Neuronal stem cell (in vitro differentiated cells): ENCODE results near the gene SHC3.

ENCODE experiments used
- DNase-seq: peaks from one replicate; pipeline ENCODE4 v3.0.0-alpha.2; 2013; ENCODE audit warnings: low spot score
- H2AFZ ChIP-seq: one replicate; pipeline ENCODE4 v1.6.1; 2013; ENCODE audit warnings: mild to moderate bottlenecking, low read length, inconsistent platforms
- H2AK5ac ChIP-seq: 2 replicates; pipeline ENCODE4 v1.6.1; 2013; ENCODE audit warnings: low read depth, mild to moderate bottlenecking, inconsistent platforms, low read length, moderate library complexity, mixed read lengths
- H2BK120ac ChIP-seq: 2 replicates; pipeline ENCODE4 v1.6.1; 2013; ENCODE audit warnings: low read depth, mild to moderate bottlenecking, inconsistent platforms, low read length, moderate library complexity, mixed read lengths
- H2BK12ac ChIP-seq: one replicate; pipeline ENCODE4 v1.6.1; 2013; ENCODE audit warnings: low read length, inconsistent platforms
- H2BK15ac ChIP-seq: 2 replicates; pipeline ENCODE4 v1.6.1; 2013; ENCODE audit warnings: mild to moderate bottlenecking, low read length, inconsistent platforms, mixed read lengths
- H2BK5ac ChIP-seq: one replicate; pipeline ENCODE4 v1.6.1; 2013; ENCODE audit warnings: inconsistent platforms, mild to moderate bottlenecking, low read length, moderate library complexity
- H3K14ac ChIP-seq: one replicate; pipeline ENCODE4 v1.6.1; 2013; ENCODE audit warnings: low read length, inconsistent platforms
- H3K18ac ChIP-seq: 2 replicates; pipeline ENCODE4 v1.6.1; 2013; ENCODE audit warnings: low read length, inconsistent platforms
- H3K23ac ChIP-seq: 2 replicates; pipeline ENCODE4 v1.6.1; 2013; ENCODE audit warnings: low read depth, mild to moderate bottlenecking, mixed read lengths, low read length, inconsistent platforms; ENCODE audit not compliant: poor library complexity
- H3K27ac ChIP-seq: replicated peaks from 3 replicates; pipeline ENCODE4 v1.5.1; 2013; ENCODE audit warnings: low read length, inconsistent platforms
- H3K27me3 ChIP-seq, 3 experiments: 2 replicates each; pipeline ENCODE4 v1.6.1; 2013; ENCODE audit warnings: low read length in 3 of 3, mild to moderate bottlenecking in 2 of 3, inconsistent platforms in 1 of 3, low read depth in 1 of 3, mixed read lengths in 1 of 3, moderate library complexity in 1 of 3; ENCODE audit not compliant: control insufficient read depth in 3 of 3, insufficient read depth in 3 of 3
- H3K36me3 ChIP-seq, 2 donors: replicated peaks in 1 of 2; 2 replicates each; pipeline ENCODE4 v1.6.1; 2013; ENCODE audit warnings: low read length in 2 of 2; ENCODE audit not compliant: control insufficient read depth in 2 of 2, insufficient read depth in 2 of 2
- H3K4ac ChIP-seq: 2 replicates; pipeline ENCODE4 v1.6.1; 2013; ENCODE audit warnings: inconsistent platforms, mild to moderate bottlenecking, low read length, moderate library complexity
- H3K4me1 ChIP-seq, 2 donors: 1 replicate in 1 of 2; 2 replicates in 1 of 2; pipeline ENCODE4 v1.6.1; 2013; ENCODE audit warnings: low read length in 2 of 2, low read depth in 1 of 2; ENCODE audit not compliant: control insufficient read depth in 2 of 2, insufficient read depth in 1 of 2
- H3K4me2 ChIP-seq: one replicate; pipeline ENCODE4 v1.6.1; 2013; ENCODE audit warnings: mild to moderate bottlenecking, low read length, inconsistent platforms; ENCODE audit not compliant: insufficient read depth, poor library complexity, severe bottlenecking
- H3K4me3 ChIP-seq, 2 donors: 2 replicates each; pipeline ENCODE4 v1.5.1; 2013; ENCODE audit warnings: low read length in 2 of 2, mild to moderate bottlenecking in 2 of 2, inconsistent platforms in 1 of 2, moderate library complexity in 1 of 2
- H3K79me1 ChIP-seq: one replicate; pipeline ENCODE4 v1.6.1; 2013; ENCODE audit warnings: low read depth, mild to moderate bottlenecking, inconsistent platforms, low read length, moderate library complexity
- H3K9ac ChIP-seq: one replicate; pipeline ENCODE4 v1.6.1; 2013; ENCODE audit warnings: mild to moderate bottlenecking, low read depth, low read length, inconsistent platforms; ENCODE audit not compliant: poor library complexity
- H3K9me3 ChIP-seq, 2 donors: replicated peaks in 1 of 2; 2 replicates each; pipeline versions ENCODE3 to v1.6.1; 2013; ENCODE audit warnings: low read length in 2 of 2, mild to moderate bottlenecking in 2 of 2, inconsistent platforms in 1 of 2, low read depth in 1 of 2, mixed read lengths in 1 of 2, moderate library complexity in 1 of 2; ENCODE audit not compliant: control insufficient read depth in 2 of 2, insufficient read depth in 1 of 2
- H4K8ac ChIP-seq: one replicate; pipeline ENCODE4 v1.6.1; 2013; ENCODE audit warnings: low read depth, mild to moderate bottlenecking, inconsistent platforms, low read length, moderate library complexity
- H4K91ac ChIP-seq: one replicate; pipeline ENCODE4 v1.6.1; 2013; ENCODE audit warnings: low read length, low read depth, mild to moderate bottlenecking, inconsistent platforms; ENCODE audit not compliant: poor library complexity
- WGBS, 2 donors: extraction: QIAGEN DNeasy Blood & Tissue Kit; methylation state at CpG; one replicate each; pipeline ENCODE4 v1.1.7; 2013; ENCODE audit warnings: missing lambda C conversion rate in 2 of 2, mixed read lengths in 1 of 2; ENCODE audit not compliant: insufficient read length in 2 of 2, insufficient replicate concordance in 1 of 2; ENCODE audit errors: extremely low coverage in 2 of 2; 5-methylcytosine and 5-hydroxymethylcytosine counted together

The SHC3 gene

GRCh38 chr9:89207026-89207425 is 28.4 kb upstream of the SHC3 start:
- Histone ChIP-seq H3K18ac (no peak overlapping the region), H3K79me1 (no peaks in the 10 kb centered on the region), H3K14ac (no peak overlapping the region), H3K23ac (no peak overlapping the region), H2BK120ac (no peak overlapping the region), H3K4ac (no peak overlapping the region), H2BK15ac (no peak overlapping the region), H3K36me3 (no peaks in the 10 kb centered on the region), H2AK5ac (no peak overlapping the region), H3K27me3 (no peaks in the 10 kb centered on the region), H2BK12ac (no peak overlapping the region), H2BK5ac (no peak overlapping the region), H3K4me3 (no peak overlapping the region), H3K9ac (no peak overlapping the region), H3K27ac (no peak overlapping the region), H4K8ac (no peak overlapping the region), H2AFZ (no peak overlapping the region), H4K91ac (no peak overlapping the region), H3K4me1 (peaks cover 2 to 11% of the 10 kb centered on the region in 2 donors), H3K9me3 (peaks cover under 1 to 6% of the 10 kb centered on the region in 2 donors), H3K4me2 (no peak overlapping the region)
- no peak for DNase-seq
- no CpG with 5 or more reads among the region's 4 CpGs for WGBS, 2 donors

GRCh38 chr9:89204801-89205200 is 26.2 kb upstream of the SHC3 start:
- no peak overlapping the region for H3K18ac ChIP-seq
- H2AFZ ChIP-seq: no peak overlapping the region
- no peak overlapping the region for H4K91ac ChIP-seq
- H3K27ac ChIP-seq: no peak overlapping the region
- no peaks in the 10 kb centered on the region for H3K36me3 ChIP-seq
- no peak overlapping the region for H2AK5ac ChIP-seq
- no peak overlapping the region for H2BK120ac ChIP-seq
- no peak overlapping the region for H2BK12ac ChIP-seq
- H3K4me1 ChIP-seq: peaks cover 2 to 11% of the 10 kb centered on the region in 2 donors
- no peak overlapping the region for H4K8ac ChIP-seq
- WGBS, 2 donors: no CpG with 5 or more reads among the region's 5 CpGs
- DNase-seq: no peak
- no peak overlapping the region for H3K9ac ChIP-seq
- no peak overlapping the region for H3K14ac ChIP-seq
- H2BK5ac ChIP-seq: no peak overlapping the region
- no peak overlapping the region for H3K23ac ChIP-seq
- H3K4ac ChIP-seq: no peak overlapping the region
- H2BK15ac ChIP-seq: no peak overlapping the region
- no peaks in the 10 kb centered on the region for H3K27me3 ChIP-seq
- H3K79me1 ChIP-seq: no peaks in the 10 kb centered on the region
- H3K4me2 ChIP-seq: no peak overlapping the region
- no peak overlapping the region for H3K4me3 ChIP-seq
- peaks cover 2 to 6% of the 10 kb centered on the region in 2 donors for H3K9me3 ChIP-seq

- H3K4me3 ChIP-seq: no peak overlapping the region
Measured at GRCh38 chr9:89195131-89195797, 16.6 kb upstream of the SHC3 start.

GRCh38 chr9:89194421-89195130 is 16.0 kb upstream of the SHC3 start:
- no CpG with 5 or more reads among the region's 4 CpGs for WGBS, 2 donors
- Histone ChIP-seq H2BK5ac (no peak overlapping the region), H3K18ac (no peak overlapping the region), H3K27me3 (no peaks in the 10 kb centered on the region), H3K4ac (no peak overlapping the region), H3K4me3 (no peak overlapping the region), H3K9ac (no peak overlapping the region), H3K14ac (no peak overlapping the region), H3K27ac (no peak overlapping the region), H4K8ac (no peak overlapping the region), H3K79me1 (no peaks in the 10 kb centered on the region), H4K91ac (no peak overlapping the region), H3K4me2 (no peak overlapping the region), H2BK120ac (no peak overlapping the region), H3K9me3 (peaks cover 2 to 3% of the 10 kb centered on the region in 2 donors), H2AFZ (no peak overlapping the region), H3K36me3 (no peaks in the 10 kb centered on the region), H3K23ac (no peak overlapping the region), H2AK5ac (no peak overlapping the region), H3K4me1 (no peaks in the 10 kb centered on the region), H2BK15ac (no peak overlapping the region), H2BK12ac (no peak overlapping the region)
- no peak for DNase-seq

More at GRCh38 chr9:89195131-89195797, 16.6 kb upstream of the SHC3 start:
- Histone ChIP-seq H3K4me1 (no peaks in the 10 kb centered on the region), H3K79me1 (no peaks in the 10 kb centered on the region), H4K8ac (no peak overlapping the region), H3K23ac (no peak overlapping the region), H3K4ac (no peak overlapping the region), H3K9ac (no peak overlapping the region), H2BK120ac (no peak overlapping the region), H3K36me3 (no peaks in the 10 kb centered on the region), H2BK5ac (no peak overlapping the region), H2AK5ac (no peak overlapping the region), H3K14ac (no peak overlapping the region), H3K9me3 (peaks cover 2 to 3% of the 10 kb centered on the region in 2 donors), H4K91ac (no peak overlapping the region), H2BK15ac (no peak overlapping the region), H3K18ac (no peak overlapping the region), H2BK12ac (no peak overlapping the region), H3K27ac (no peak overlapping the region), H2AFZ (no peak overlapping the region), H3K4me2 (no peak overlapping the region), H3K27me3 (no peaks in the 10 kb centered on the region)
- WGBS, 2 donors: no CpG with 5 or more reads among the region's 5 CpGs
- DNase-seq: no peak
